Uterus (tissue), 2 donors: ENCODE results near the gene CDC37.

ENCODE experiments used
- CTCF ChIP-seq, 4 experiments: fragments of 200-600 bp in 2 of 4; fragments of 450-650 bp in 2 of 4; sonication (generic) in 2 of 4; IDR thresholded peaks; one replicate each; pipeline ENCODE4 v1.5.1; 2016 to 2019; ENCODE audit warnings: antibody characterized with exemption in 4 of 4, mild to moderate bottlenecking in 2 of 4, moderate library complexity in 1 of 4
- POLR2A ChIP-seq, 2 donors: fragments of 450-650 bp; IDR thresholded peaks; one replicate each; pipeline ENCODE4 v1.6.1; 2016; ENCODE audit warnings: antibody characterized with exemption in 2 of 2, mild to moderate bottlenecking in 1 of 2, moderate library complexity in 1 of 2

GRCh38 chr19:10379880-10380312, 23.4 kb downstream of the CDC37 start:
- no peak for TF ChIP-seq CTCF (IDR thresholded peaks at IDR 0.05)
- no peak for TF ChIP-seq POLR2A (IDR thresholded peaks at IDR 0.05)
